NCI-H774 (cell line): Measurements from ENCODE around the gene DNAL4.
A peak's percentile ranks its signal among the peaks of the same experiment; 100 is the strongest.

Experiments
- DNase-seq: peaks from one replicate; lab custom pipeline; 2025; lab: John Stamatoyannopoulos, UW

DNAL4 gene

GRCh38 chr22:38757464-38757757, 36.5 kb downstream of the DNAL4 start:
- DNase-seq, result no peak

DNA sequence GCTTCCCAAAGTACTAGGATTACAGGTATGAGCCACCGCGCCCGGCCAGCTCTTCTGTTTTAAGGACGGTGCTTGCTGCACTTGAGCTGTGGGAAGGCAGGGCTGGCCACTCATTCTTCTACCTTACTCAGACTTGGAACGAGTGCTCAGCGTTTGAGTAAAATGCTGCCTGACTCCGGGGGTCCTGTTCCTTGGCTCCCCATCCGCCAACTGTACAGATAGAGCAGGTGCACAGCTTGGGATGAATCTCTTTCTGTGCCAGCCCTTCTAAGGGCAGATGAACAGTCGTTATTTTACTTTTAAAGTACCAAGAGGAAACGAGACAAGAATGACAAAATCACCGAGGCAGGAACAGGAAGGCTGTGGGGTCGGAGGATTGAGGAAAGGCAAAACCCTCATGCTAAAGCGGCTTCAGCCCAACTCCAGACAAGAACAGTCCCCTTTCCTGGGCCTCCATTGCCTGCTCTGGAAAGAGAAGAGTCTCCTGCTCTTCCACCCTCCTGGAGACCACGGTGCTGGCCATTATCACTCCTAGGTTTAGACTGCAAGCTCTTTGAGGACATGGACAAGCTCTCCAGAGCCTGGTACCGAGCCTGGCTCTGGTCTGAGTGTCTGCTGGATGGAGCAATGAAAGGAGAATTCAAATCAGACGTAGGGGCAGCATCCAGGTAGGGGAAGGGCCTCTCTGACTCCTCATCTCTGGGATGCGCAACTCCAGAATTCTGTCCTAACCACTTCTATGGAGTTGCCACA, 37.1 kb downstream of the DNAL4 start:
- no peak for DNase-seq

DNA sequence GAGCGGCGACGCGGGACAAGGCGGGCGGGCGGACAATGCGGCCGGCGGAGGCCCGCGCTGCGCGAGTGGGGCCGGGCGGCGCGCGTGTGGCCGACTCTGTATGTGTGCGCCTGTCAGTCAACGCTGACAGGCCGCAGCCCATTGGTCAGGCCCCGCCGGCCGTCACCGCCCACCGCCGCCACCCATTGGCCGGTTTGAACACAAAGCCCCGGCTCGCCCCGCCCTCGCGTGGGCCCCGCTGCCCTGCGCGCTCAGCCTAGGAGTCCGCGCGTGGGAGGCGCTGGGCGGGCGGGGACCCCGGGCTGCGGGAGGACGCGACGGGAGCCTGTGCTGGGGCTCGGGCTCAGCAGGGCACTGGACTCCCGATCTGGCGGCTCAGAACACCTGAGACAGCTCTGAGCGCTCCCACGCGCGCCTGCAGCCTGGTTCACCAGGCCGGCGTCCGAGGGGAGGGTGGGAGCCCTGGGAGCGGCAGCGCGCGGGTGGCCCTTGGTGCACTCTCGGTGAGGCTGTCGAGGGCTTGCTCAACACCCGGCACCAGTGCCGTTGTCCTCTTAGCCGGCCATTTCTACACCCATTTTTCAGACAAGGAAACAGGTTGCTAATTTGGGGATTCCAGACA, 37.9 kb downstream of the DNAL4 start, which contains the start of gene SUN2:
TSS of gene SUN2 (minus strand) at position 88 of the 622 bp plus-strand sequence. CDS start 3,370 bp downstream, outside the sequence.
- peak; percentile 45 for DNase-seq

GRCh38 chr22:38755155-38755910, 38.6 kb downstream of the DNAL4 start:
- no peak for DNase-seq

- no peak for DNase-seq
Observed at GRCh38 chr22:38754751-38755154, 39.2 kb downstream of the DNAL4 start.

- DNase-seq, result no peak
Observed at GRCh38 chr22:38753948-38754750, 39.8 kb downstream of the DNAL4 start.

- DNase-seq, result no peak
Observed at GRCh38 chr22:38751422-38752346, 42.3 kb downstream of the DNAL4 start.

DNA sequence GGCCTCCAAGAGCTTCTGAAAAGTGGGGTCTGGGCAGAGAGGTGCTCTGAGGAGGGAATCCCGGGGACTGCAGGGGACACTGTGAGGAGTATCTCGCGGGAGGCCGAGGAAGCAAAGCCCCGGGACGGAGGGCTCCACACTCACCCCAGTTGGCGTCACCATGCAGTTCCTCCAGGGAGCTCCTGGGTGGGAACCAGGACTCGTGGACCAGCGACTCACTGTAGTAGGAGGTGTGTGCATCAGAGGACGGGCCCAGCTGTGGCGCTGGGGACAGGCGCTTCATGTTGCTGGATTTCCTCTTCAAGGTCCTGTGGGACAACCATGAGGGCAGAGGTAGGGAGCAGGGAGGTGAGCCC, 42.9 kb downstream of the DNAL4 start:
- DNase-seq, result no peak

DNA sequence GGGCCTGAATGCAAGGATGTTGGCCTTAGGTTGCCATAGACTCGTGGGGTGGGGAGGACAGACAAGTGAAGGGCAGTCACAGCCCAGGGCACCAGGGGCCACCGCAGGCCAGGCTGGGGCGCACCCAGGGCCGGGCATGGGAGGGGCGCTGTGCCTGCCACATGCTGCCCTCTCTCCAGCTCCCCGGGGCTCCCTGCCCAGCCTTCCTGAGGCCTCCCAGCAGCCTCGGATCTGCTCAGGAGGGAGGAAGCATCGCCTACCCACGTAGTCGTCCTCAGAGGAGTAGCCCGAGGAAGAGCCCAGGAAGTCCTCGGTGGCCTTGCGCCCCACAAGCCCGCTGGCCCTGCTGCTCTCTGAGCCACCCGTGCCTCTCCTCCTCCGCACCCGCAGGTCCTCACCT, 43.3 kb downstream of the DNAL4 start:
- no peak for DNase-seq

DNA sequence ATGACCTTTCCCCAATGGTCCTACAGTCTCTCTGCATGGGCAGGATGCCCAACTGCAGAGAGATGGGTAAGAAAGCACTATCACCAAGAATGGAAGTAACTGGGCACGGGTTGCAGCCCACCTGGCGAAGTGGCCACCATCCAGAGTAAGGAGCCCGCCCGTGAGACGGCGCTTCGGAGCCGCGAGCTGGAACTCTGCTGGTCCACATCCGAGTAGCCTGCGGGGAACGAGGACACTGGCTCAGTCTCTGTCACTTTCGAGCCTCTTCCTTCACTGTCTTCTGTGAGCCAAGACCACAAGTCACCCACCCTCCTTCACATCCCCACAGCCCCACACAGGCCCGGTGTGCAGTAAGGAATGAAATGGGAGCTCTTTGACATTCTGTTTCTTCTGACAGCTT, 43.8 kb downstream of the DNAL4 start:
- no peak for DNase-seq

GRCh38 chr22:38748487-38749136, 45.3 kb downstream of the DNAL4 start:
- DNase-seq, result no peak

DNA sequence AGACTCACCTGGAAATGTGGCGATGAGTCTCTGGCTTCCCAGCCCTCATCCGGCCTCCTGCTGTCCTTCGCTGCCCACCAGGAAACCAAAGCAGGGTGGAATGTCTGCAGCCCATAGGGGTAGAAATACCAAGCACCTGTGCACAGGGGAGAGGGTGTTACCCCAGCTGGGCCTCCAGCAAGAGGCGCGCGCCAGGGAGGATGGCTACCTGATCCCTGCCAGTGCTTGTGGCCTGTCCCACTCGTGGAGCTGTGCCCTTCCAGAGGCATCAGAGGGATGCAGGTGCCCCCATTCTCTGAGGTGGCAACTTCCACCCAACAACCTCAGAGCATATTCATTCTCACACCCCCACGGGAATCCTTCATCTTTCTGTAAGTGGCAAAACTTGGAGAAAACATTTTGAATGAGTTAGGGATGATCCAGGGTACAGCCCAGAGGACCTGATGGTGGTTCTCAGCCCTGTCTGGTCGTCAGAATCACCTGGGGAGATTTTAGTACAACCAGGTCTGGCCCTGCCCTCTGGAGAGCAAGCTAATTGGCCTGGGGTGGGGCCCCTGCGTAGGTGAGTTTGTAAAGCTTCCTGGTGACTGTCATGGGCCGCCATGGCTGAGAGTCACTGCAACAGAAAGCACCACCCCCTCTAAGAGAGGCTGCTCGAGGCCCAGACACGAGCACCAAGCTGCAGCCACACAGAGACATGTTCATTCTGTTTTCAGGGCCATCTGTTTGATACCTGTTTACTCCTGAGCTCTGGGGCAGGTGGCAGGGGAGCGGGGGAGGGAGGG, 48.1 kb downstream of the DNAL4 start:
- peak; percentile 26 for DNase-seq

- DNase-seq, result no peak
Observed at GRCh38 chr22:38744981-38745380, 49.0 kb downstream of the DNAL4 start.

- no peak for DNase-seq
Observed at GRCh38 chr22:38742176-38742942, 51.6 kb downstream of the DNAL4 start.

GRCh38 chr22:38741576-38741975, 52.4 kb downstream of the DNAL4 start:
- DNase-seq, result no peak

- DNase-seq, result no peak
Observed at GRCh38 chr22:38741166-38741565, 52.8 kb downstream of the DNAL4 start.

DNA sequence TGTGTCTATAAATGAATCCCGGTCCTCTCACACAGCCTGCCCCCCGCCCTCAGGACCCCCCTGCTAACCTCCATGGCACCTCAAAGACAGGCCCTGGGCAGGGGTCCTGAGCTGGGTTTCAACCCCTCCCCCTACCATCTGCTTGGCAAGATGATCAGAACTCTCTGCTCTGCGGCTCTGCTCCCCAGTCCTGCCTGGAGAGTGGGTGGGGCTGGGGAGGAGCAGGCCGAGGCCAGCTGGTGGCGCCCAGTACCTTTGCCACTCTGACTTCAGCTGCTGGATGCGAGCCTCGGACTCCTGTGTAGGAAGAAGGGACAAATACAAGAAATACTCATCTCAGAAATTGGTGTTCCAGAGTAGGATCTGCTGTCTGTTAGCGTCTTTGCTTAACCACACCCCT, 53.2 kb downstream of the DNAL4 start:
- no peak for DNase-seq

DNA sequence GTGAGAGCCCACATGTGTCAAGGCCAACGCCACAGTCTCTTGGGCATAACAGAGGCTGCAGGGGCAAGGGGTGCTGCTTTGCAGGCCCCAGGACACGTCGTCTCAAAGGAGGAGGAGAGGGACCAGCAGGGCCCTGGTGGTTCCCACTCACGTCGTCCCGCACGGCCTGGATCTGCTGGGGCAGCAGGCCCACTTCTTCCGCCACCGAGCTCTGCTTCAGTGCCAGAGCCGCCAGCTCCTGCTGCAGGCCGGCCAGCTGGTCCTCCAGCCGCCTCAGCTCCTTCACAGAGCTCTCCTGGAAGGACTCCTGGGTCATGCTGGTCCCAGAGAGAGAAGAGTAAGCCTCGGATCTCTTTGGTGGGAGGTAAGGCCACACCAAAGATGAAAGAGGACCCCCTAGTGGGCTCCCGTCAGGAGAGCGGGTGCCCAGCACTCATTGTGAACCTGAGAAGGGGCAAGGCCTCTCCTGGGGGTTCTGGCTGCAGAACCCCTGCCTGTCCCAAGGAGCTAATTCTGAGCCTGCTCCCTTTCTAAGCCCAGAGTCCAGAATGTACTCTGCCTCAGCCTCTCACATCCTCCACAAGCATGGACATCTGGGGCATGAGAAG, 53.7 kb downstream of the DNAL4 start:
- no peak for DNase-seq
